Esophagus squamous epithelium (tissue), 4 donors: Measurements from ENCODE around the gene FEM1B.

Source experiments
- CTCF ChIP-seq, 6 experiments: fragments of 450-650 bp in 4 of 6; fragments of 200-600 bp in 2 of 6; sonication (generic) in 2 of 6; IDR thresholded peaks; one replicate each; pipeline ENCODE4 v1.5.1; 2016 to 2019; ENCODE audit warnings: antibody characterized with exemption in 6 of 6, mild to moderate bottlenecking in 4 of 6, moderate library complexity in 4 of 6
- POLR2A ChIP-seq, 4 donors: fragments of 450-650 bp; IDR thresholded peaks; one replicate each; pipeline ENCODE4 v1.6.1; 2017; ENCODE audit warnings: antibody characterized with exemption in 4 of 4, mild to moderate bottlenecking in 4 of 4, moderate library complexity in 3 of 4

- TF ChIP-seq CTCF (IDR thresholded peaks at IDR 0.05) (no peak), POLR2A (IDR thresholded peaks at IDR 0.05) (no peak)
Measured at GRCh38 chr15:68310178-68310803, 32.7 kb downstream of the FEM1B start.
